ENCODE data around the gene ABLIM2. TPM values are rescaled to one million over a fixed set of nuclear protein-coding genes. Genes with fewer than 3 reads are reported as not detected.

ABLIM2 gene
- total and polyA plus RNA-seq, 2 of the 13 experiments (the other 11 are each of a cell fraction or from before 2014, with no cell fraction given): 0.20 to 0.37 TPM

DNA sequence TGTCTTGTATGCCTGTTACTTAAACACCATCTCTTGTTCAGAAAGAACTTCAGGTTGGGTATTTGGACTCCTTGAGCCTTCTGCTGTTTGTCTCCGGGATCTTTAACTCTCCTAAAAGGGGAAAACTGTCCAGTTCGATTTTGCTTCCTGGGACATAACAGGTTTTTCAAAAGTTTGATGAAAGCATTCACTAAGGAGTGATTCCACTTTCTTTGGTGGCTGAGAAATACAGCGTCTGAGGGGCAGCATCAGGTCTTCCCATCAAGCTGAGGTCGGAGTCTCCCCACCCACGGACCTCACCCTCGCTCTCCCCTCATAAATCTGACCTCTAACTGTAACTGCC is 220.4 kb downstream of the ABLIM2 start:
- CTCF ChIA-PET (ENCODE audit: low intra/inter-chr PET ratio, low total read pairs): no interaction called here
- POLR2A ChIA-PET: interaction anchor here (1.0 to 1.1 kb wide), 2 partner anchors 132 to 133 kb away, joined by 3 read pairs; no protein-coding TSS in a partner anchor
- DNase-seq (ENCODE audit: low spot score): no peak
- H3K27me3 ChIP-seq (ENCODE audit: control insufficient read depth in 1 of 2, insufficient read depth in 2 of 2, low read length in 2 of 2): no peaks in the 10 kb centered on the region
- in situ Hi-C loops (cut with HindIII; ENCODE audit: extremely low pct_ligation_motif_present, low pct_unique_long_range_greater_than_20kb) (no loop called here), intact Hi-C loops (cut with micrococcal nuclease; ENCODE audit: unreplicated experiment) (no loop called here)
- H3K27ac ChIP-seq (ENCODE audit: extremely low read length, insufficient read depth, low read length): no peak overlapping the region
- no peaks in the 10 kb centered on the region for H3K79me2 ChIP-seq (ENCODE audit: insufficient read depth, low read length)
- peak overlapping the region; percentile 63 to 85 (median 83); a peak in 5 of 6 replicates for H3K4me3 ChIP-seq (replicated peaks in 1 of 3; ENCODE audit: insufficient read depth in 1 of 3, low read depth in 2 of 3, low read length in 3 of 3)
- peak overlapping the region; percentile 78; the same call in 1 of the 2 replicates for H3K9ac ChIP-seq (ENCODE audit: insufficient read depth, low read depth, low read length)
- H3K9me3 ChIP-seq (ENCODE audit: low read length): no peaks in the 10 kb centered on the region
- no peak for FAIRE-seq
- 55% methylated on average over 6 of the region's 6 CpGs for WGBS (ENCODE audit: low lambda C conversion rate)
- H2AFZ ChIP-seq (ENCODE audit: low read length): no peak overlapping the region
- no peaks in the 10 kb centered on the region for H4K20me1 ChIP-seq (ENCODE audit: insufficient read depth, low read length)
- peak overlapping the region; percentile 89 for H3K4me2 ChIP-seq (ENCODE audit: low read depth, low read length)
- TF ChIP-seq CHD2 (IDR thresholded peaks at IDR 0.05; ENCODE audit: low read depth, low read length): no peak
- no peak for TF ChIP-seq ZBTB20 (CRISPR knock-in tag; IDR thresholded peaks at IDR 0.05; ENCODE audit: borderline replicate concordance, low read depth)
- no peak for TF ChIP-seq NCOA1 (CRISPR knock-in tag; IDR thresholded peaks at IDR 0.05)
- TF ChIP-seq, protein P1, sequence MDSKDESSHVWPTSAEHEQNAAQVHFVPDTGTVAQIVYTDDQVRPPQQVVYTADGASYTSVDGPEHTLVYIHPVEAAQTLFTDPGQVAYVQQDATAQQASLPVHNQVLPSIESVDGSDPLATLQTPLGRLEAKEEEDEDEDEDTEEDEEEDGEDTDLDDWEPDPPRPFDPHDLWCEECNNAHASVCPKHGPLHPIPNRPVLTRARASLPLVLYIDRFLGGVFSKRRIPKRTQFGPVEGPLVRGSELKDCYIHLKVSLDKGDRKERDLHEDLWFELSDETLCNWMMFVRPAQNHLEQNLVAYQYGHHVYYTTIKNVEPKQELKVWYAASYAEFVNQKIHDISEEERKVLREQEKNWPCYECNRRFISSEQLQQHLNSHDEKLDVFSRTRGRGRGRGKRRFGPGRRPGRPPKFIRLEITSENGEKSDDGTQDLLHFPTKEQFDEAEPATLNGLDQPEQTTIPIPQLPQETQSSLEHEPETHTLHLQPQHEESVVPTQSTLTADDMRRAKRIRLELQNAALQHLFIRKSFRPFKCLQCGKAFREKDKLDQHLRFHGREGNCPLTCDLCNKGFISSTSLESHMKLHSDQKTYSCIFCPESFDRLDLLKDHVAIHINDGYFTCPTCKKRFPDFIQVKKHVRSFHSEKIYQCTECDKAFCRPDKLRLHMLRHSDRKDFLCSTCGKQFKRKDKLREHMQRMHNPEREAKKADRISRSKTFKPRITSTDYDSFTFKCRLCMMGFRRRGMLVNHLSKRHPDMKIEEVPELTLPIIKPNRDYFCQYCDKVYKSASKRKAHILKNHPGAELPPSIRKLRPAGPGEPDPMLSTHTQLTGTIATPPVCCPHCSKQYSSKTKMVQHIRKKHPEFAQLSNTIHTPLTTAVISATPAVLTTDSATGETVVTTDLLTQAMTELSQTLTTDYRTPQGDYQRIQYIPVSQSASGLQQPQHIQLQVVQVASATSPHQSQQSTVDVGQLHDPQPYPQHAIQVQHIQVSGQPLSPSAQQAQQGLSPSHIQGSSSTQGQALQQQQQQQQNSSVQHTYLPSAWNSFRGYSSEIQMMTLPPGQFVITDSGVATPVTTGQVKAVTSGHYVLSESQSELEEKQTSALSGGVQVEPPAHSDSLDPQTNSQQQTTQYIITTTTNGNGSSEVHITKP (CRISPR knock-in tag; IDR thresholded peaks at IDR 0.05; ENCODE audit: low read depth): no peak
- no peak for TF ChIP-seq ATF4 (CRISPR knock-in tag; IDR thresholded peaks at IDR 0.05)
- no peak for TF ChIP-seq TBX3 (IDR thresholded peaks at IDR 0.05; ENCODE audit: borderline replicate concordance)
- TF ChIP-seq AGO2 (optimal IDR thresholded peaks at IDR 0.05; ENCODE audit: low read depth, low read length): no peak
- no peak for TF ChIP-seq ZNF782 (CRISPR knock-in tag; IDR thresholded peaks at IDR 0.05; ENCODE audit: borderline replicate concordance)
- TF ChIP-seq SRF (IDR thresholded peaks at IDR 0.05; ENCODE audit: low read depth, low read length): no peak
- no peak for TF ChIP-seq ZBTB33 (CRISPR knock-in tag; IDR thresholded peaks at IDR 0.05)
- TF ChIP-seq HNRNPL (IDR thresholded peaks at IDR 0.05; ENCODE audit: low read depth, low read length): no peak
- TF ChIP-seq IRX3 (CRISPR knock-in tag; IDR thresholded peaks at IDR 0.05; ENCODE audit: borderline replicate concordance, low read depth): no peak
- TF ChIP-seq ZNF24 (IDR thresholded peaks at IDR 0.05): no peak
- TF ChIP-seq, protein P2, sequence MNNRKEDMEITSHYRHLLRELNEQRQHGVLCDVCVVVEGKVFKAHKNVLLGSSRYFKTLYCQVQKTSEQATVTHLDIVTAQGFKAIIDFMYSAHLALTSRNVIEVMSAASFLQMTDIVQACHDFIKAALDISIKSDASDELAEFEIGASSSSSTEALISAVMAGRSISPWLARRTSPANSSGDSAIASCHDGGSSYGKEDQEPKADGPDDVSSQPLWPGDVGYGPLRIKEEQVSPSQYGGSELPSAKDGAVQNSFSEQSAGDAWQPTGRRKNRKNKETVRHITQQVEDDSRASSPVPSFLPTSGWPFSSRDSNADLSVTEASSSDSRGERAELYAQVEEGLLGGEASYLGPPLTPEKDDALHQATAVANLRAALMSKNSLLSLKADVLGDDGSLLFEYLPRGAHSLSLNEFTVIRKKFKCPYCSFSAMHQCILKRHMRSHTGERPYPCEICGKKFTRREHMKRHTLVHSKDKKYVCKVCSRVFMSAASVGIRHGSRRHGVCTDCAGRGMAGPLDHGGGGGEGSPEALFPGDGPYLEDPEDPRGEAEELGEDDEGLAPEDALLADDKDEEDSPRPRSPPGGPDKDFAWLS (CRISPR knock-in tag; IDR thresholded peaks at IDR 0.05; ENCODE audit: borderline replicate concordance): no peak
- no peak for TF ChIP-seq GABPB1 (CRISPR knock-in tag; IDR thresholded peaks at IDR 0.05)
- no peak for TF ChIP-seq IRF2 (CRISPR knock-in tag; IDR thresholded peaks at IDR 0.05)
- no peak for ATAC-seq
- H3K4me1 ChIP-seq (ENCODE audit: insufficient read depth, low read length): peaks cover 52% of the 10 kb centered on the region
- no peaks in the 10 kb centered on the region; a peak in 1 of 5 replicates for H3K36me3 ChIP-seq (replicated peaks in 1 of 2; ENCODE audit: control insufficient read depth in 1 of 2, insufficient read depth in 2 of 2, low read length in 2 of 2)
- BruUV-seq (replicated peaks): TSS peak; percentile 61

Measured in HepG2 (cell line).